C1 segment of cervical spinal cord (tissue), 14 donors: Measurements from ENCODE around the gene UQCR11.

Source experiments
- DNase-seq, 14 donors: peaks; one replicate each; lab custom pipeline; 2025; lab: John Stamatoyannopoulos, UW

Gene UQCR11

GRCh38 chr19:1636325-1637236 is 31.3 kb upstream of the UQCR11 start:
- no peak for DNase-seq

DNA sequence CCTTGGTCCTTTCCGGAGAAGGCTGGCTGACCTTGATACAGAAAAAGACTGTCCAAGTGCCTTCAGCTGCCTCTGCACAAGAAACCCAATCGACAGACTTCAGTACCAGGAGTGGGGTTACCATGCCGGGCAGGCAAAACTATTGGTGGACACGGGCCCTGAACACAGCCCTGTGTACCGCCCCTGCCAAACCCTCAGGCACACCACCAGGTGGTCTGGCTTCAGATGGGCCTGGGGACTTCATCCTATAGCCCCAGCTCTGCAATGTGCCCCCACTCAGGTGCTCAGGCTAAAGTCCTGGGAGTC is 29.6 kb upstream of the UQCR11 start:
- no peak for DNase-seq

DNA sequence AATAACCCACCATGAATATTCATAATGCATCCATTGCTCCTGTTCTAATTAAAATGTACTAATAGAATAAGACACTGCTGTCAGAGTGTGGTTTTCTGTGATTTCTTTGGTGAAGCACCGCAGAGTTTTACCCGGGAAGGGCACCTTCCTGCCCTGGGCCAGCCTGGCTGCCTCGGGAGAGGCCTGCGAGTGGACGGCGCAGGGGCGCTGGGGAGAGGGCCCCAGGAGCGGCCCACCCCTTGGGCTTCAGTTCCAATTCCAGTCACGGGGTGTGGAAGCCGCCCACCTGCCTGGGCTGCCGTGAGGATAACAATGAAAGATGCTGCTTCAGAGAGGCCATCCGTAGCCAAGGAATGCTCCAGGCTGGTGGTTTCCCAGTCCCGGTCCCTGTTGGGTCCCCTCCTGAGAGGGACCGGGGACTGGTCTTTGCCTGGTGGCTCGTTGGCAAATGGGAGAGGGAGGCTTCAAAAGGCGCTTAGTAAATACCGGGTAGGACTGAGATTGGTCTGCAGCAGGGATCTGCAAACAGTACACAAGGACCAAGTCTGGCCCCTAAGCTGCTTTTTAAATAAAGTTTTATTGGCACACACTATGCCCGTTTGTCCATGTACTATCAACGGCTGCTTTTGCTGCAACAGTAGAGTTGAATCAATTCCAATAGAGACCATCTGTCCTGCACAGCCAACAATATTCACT is 29.1 kb upstream of the UQCR11 start:
- DNase-seq: peak in 1 of 14 donors; percentile 9

- no peak for DNase-seq
Measured at GRCh38 chr19:1633269-1633826, 28.1 kb upstream of the UQCR11 start.

- DNase-seq: no peak
Measured at GRCh38 chr19:1632462-1633268, 27.4 kb upstream of the UQCR11 start.

- no peak for DNase-seq
Measured at GRCh38 chr19:1631557-1632100, 26.4 kb upstream of the UQCR11 start.

- DNase-seq: no peak
Measured at GRCh38 chr19:1630811-1631210, 25.5 kb upstream of the UQCR11 start.

- DNase-seq: no peak
Measured at GRCh38 chr19:1630012-1630411, 24.8 kb upstream of the UQCR11 start.

GRCh38 chr19:1629256-1629808 is 24.1 kb upstream of the UQCR11 start:
- DNase-seq: no peak

GRCh38 chr19:1627194-1627593 is 21.9 kb upstream of the UQCR11 start:
- no peak for DNase-seq

DNA sequence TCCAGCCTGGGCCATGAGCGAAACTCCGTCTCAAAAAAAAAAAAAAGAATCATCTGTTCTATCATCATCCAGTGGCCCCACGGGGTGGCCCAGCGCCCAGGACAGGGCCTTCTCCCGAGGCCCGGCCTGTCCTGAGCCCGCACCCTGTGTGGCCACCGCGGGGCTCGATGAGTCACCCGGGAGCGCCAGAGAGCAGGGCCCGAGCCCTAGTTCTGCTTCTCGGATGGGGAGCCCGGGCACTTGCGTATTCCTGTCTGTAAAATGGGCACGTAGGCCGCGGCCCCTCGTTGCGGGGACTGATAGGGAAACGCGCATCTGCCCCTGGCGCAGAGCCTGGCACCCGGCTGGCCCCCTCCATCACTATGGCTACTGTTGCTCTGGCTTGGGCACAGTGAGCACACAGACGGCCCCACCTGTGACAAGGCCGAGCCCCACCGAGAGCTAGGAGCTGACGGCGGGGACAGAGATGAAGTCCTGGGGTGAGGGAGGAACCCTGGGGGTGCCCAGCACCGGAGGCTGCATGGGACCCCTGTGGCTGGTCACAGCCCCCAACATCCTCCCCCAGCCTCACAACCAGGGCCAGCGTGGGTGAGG is 21.3 kb upstream of the UQCR11 start:
- DNase-seq: no peak

GRCh38 chr19:1624458-1624857 is 19.2 kb upstream of the UQCR11 start:
- DNase-seq: peak in 7 of 14 donors; percentile 3 to 51 (median 8)

- no peak for DNase-seq
Measured at GRCh38 chr19:1622541-1622940, 17.3 kb upstream of the UQCR11 start.

DNA sequence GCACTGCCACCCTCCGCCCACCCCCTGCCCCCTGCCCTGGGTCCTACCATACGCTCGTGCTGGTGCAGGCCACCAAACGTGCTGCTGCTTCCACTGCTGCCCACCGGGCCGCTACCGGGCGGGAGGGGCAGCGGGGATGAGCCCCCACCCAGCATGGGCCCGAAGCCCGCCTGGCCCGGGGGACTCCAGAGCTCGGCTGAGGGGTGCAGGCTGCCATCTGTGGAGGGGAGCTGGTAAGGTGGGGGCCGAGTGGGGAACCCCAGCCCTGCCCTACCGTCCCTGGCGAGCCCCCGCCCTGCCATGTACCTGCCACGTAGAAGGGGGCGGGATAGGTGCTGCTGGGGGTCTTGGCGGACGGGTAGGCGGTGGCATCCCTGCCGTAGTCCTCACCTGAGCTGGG is 16.7 kb upstream of the UQCR11 start:
- DNase-seq: no peak

- no peak for DNase-seq
Measured at GRCh38 chr19:1621574-1621973, 16.3 kb upstream of the UQCR11 start.

- DNase-seq: no peak
Measured at GRCh38 chr19:1621021-1621420, 15.8 kb upstream of the UQCR11 start.

GRCh38 chr19:1620502-1620901 is 15.2 kb upstream of the UQCR11 start:
- no peak for DNase-seq

- DNase-seq: no peak
Measured at GRCh38 chr19:1619703-1620102, 14.4 kb upstream of the UQCR11 start.

- no peak for DNase-seq
Measured at GRCh38 chr19:1619094-1619439, 13.8 kb upstream of the UQCR11 start.

GRCh38 chr19:1618157-1619093 is 13.2 kb upstream of the UQCR11 start:
- DNase-seq: no peak
